ENCODE data around the gene NAP1L4.
"Not testable (repeated sequence)": the region's sequence is repeated elsewhere in the genome, so short reads cannot be mapped to it uniquely, and the experiment has no call there.

Gene NAP1L4

DNA sequence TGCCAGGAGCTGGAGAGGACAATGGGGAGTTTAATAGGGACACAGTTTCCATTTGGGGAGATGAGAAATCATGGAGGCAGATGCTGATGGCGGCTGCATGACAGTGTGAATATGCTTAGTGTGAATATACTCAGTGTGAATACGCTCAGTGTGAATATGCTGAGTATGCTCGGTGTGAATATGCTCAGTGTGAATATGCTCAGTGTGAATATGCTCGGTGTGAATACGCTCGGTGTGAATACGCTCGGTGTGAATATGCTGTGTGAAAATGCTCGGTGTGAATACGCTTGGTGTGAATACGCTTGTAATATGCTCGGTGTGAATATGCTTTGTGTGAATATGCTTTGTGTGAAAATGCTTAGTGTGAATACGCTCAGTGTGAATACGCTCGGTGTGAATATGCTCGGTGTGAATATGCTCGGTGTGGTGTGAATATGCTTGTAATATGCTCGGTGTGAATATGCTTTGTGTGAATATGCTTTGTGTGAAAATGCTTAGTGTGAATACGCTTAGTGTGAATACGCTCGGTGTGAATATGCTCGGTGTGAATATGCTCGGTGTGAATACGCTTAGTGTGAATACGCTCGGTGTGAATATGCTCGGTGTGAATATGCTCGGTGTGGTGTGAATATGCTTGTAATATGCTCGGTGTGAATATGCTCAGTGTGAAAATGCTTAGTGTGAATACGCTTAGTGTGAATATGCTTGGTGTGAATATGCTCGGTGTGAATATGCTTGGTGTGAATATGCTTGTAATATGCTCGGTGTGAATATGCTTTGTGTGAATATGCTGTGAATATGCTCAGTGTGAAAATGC, 54.3 kb downstream of the NAP1L4 start:
- not testable (repeated sequence) for DNase-seq (ENCODE audit: low read depth in 2 of 2)

GRCh38 chr11:2934611-2935239, 57.4 kb downstream of the NAP1L4 start:
- no peak for DNase-seq (ENCODE audit: low read depth in 2 of 2)

- DNase-seq (ENCODE audit: low read depth in 2 of 2): no peak
Measured at GRCh38 chr11:2934021-2934550, 58.0 kb downstream of the NAP1L4 start.

DNA sequence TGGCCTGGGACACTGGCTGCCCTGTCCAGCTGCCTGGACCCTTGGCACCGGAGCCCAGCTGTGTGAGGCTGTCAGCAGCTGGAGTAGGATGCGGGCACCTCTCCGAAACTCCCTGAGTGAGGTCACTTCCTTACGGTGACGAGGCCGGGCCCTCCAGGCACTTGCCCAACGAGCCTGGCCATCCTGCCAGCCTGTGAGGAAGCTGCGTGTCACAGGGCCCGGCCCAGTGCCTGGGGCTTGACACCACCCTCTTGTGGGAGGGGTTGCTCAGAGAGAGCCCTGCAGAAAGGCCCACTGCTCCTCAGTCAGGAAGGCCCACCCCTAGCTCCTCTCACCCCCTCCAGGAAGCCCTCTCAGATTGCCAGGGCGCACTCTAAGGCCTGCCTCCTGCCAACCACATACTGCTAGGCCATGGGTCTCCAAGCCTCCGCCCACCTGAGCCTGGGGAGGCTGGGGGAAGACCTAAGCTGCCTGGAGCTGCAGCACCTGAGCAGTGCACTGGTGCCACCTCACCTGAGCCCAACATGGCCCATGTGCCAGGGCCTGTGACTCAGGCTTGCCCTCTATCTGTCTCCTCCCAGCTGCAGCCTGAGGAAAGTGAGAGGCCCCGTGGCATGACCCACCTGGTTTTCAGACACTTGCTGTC, 58.6 kb downstream of the NAP1L4 start:
- DNase-seq (ENCODE audit: low read depth in 2 of 2): no peak

DNA sequence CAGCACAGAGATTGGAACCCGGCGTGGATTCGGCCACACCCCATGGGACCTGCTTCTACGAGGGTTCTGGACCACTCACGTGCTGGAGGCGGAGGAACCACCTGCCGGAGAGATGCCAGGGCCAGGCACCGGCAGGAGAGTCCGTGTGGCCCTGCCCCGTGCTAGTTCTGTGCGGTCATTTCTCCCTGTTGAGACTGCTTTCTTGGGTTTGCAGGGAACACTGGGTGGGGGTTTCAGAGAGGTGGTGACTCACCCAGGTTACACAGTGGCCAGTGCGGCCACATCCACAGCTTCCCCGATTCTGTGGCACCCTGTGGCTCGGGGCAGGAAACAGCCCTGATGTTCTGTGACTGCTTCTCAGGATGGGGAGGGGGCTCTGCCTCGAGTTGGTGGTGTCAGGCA, 59.3 kb downstream of the NAP1L4 start:
- DNase-seq (ENCODE audit: low read depth in 2 of 2): no peak

DNA sequence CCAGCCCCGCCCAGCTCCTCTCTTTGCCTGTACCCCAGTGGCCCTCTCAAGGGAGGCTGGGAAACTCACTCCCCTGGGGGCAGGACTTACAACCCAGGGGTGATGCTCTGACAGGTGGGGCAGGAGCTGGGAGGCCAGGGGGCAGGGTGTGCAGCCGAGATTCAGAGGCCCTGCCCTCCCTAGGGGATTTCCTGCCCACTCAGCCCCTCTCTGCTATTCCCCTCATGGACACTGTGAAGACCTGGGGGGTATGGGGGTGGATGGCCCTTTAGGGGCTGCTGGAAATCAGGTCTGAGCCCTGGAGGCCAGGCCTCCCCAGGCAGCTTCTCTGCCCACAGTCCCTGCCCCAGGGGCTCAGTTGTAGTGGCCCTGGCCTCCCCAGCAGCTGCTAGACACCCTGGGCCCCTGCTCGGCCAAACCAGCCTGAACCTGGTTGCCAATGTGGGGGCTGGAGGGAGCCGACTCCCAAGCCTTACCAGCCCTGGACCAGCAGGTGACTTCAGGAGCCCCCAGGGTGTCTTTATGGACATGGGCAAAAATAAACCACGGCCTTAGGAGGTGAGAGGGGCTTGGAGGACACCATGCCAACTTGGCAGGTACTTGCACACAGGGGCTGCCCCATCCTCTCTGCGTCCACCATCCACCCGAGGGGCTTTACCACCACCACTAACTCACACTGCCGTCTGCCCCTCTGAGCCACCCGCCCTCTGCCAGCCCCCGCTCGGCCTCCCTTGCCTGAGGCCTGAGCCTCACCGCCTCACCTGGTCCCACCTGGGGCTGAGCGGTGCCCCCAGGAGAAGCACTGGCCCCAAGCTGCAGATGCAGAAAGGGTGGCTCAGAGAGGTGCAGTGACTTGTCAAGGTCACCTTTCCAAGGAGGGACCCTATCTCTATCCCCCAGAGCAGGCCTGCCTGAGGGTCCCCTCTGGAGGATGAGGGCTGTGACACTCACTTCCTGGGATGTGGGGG, 60.1 kb downstream of the NAP1L4 start:
- DNase-seq (ENCODE audit: low read depth in 2 of 2): no peak

DNA sequence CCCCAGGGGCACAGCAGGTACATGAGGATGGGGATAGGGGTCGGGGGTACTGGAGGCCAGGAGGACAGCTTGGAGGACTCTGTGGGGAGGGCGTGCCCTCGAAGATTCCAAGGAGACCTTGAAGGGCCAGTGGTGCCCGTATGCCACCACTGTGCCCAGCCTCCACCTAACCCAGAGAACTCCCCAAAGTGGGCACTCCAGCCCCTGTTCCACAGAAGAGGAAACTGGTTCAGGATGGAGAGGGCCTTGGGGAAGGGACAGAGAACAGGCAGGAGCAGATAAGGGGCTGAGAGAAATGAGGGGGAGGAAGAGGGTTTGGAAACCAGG, 60.7 kb downstream of the NAP1L4 start:
- no peak for DNase-seq (ENCODE audit: low read depth in 2 of 2)

DNA sequence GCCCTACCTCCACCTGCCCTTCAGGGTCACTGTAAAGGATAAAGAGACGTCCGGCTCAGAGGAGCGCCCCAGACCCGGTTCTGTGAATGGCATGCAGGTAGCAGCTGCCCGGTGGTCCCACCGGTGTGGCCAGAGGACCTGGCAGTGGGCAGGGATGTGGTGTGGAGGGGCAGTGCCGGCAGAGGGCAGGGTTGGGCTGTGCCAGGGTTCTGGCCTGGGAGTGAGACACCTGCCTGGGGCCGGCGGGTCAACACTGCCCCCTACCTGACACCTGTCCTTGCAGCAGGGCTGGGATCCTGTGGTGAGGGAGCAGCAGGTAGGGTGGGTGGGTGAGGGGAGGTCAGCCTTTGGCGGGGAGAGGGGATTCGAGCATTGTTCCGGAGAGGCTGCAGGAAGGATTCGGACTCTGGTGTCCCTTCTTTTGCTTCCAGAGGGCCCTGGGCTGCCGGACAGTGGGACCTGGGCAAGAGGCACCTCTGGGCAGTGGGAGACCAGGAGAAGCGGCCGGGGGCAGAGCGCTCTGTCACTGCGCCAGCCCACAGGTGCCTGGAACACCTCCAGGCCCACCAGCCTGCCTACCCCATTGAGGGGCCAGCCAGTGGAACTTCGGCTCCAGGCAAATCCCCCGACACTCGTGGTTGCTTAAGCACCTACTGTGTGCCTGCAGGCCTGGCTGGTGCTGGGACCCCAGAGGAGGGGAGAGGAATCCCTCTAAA, 61.3 kb downstream of the NAP1L4 start:
- DNase-seq (ENCODE audit: low read depth in 2 of 2): no peak

- no peak for DNase-seq (ENCODE audit: low read depth in 2 of 2)
Measured at GRCh38 chr11:2929950-2930703, 62.0 kb downstream of the NAP1L4 start.

GRCh38 chr11:2929531-2929949, 62.6 kb downstream of the NAP1L4 start:
- no peak for DNase-seq (ENCODE audit: low read depth in 2 of 2)

- DNase-seq (ENCODE audit: low read depth in 2 of 2): no peak
Measured at GRCh38 chr11:2928605-2929530, 63.3 kb downstream of the NAP1L4 start, which contains the start of gene PHLDA2. PHLDA2 (minus strand) TSS chr11:2929420; CDS start chr11:2929364, 56 bp downstream.

- no peak for DNase-seq (ENCODE audit: low read depth in 2 of 2)
Measured at GRCh38 chr11:2927851-2928604, 64.1 kb downstream of the NAP1L4 start.

DNA sequence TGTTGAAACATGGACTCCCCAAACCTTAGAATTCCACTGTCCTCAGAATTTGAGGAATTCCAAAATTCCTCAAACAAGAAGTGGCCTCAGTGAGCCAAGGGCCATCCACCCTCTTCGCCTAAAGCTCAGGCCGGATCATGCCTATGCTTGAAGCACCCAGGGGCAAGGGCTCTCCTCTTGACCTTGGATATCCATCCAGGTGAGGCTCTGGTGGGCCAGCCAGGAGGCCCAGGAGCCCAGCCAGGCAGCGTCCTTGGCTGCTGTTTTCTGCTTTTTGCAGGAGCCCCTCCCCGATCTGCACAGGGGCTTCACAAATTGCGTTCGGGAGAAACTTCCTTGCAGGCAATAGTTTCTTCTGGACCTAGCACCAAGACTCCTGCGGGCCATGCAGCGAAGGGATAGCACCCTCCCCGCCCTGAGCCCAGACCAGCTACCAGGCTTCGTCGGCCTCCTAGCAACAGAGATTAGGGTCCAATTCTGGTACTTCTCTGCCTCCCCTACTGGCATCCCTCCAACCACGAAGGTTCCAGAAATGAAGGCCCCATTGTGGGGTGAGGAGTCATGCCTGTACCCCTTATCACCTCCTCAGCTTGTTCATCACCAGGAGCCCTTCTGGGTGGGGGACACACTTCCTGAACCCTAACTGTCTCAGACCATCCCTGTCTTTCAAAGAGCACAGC, 64.9 kb downstream of the NAP1L4 start:
- DNase-seq (ENCODE audit: low read depth in 2 of 2): no peak

DNA sequence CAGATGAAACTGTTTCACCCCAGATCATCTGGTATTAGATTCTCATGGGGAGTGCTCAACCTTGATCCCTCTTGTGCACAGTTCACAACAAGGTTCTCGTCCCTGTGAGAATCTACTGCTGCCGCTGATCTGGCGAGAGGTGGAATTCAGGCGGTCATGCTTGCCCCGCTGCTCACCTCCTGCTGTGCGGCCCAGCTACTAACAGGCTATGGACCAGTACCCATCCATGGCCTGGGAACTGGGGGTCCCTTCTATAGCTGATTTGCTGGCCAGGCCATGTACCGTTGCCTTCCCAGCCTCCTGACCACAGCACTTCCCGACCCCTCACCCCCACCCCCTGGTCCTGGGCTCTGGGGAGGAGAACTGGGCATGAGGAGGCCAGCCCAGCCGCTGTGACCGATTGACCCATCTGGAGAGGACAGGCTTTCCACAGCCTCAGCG, 65.5 kb downstream of the NAP1L4 start:
- DNase-seq (ENCODE audit: low read depth in 2 of 2): no peak

DNA sequence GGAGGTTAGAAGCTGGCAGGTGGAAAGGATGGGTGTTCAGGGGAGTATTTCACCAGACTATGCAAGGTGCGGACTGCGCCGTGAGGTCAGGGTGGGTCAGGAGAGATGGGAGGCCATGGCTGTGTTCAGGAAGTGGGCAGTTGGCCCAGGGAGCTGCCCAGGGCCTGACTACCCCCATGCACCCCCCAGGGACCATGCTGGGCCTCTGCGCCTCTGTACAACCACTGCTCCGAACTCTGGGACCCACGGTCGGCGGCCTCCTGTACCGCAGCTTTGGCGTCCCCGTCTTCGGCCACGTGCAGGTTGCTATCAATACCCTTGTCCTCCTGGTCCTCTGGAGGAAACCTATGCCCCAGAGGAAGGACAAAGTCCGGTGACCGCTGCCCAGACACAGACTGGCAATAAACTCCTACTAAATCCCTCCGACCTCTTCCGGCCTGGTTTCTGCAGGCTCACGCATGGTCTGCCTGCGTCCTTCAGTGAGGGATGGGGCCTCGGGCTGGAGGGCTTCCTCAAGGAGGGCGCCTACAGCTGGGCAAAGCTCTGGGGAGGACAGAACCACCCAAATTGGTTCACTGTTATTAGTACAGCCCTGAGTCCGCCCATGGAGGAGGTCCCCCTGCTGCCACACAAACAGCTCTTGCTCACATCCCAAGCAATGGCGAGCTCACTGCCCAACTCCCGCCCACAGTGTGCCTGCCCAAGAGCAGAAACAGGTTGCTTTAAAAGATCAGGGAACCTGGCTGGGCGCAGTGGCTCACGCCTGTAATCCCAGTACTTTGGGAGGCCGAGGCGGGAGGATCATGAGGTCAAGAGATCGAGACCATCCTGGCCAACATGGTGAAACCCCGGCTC, 67.1 kb downstream of the NAP1L4 start:
- no peak for DNase-seq (ENCODE audit: low read depth in 2 of 2)

- no peak for DNase-seq (ENCODE audit: low read depth in 2 of 2)
Measured at GRCh38 chr11:2924381-2924780, 67.7 kb downstream of the NAP1L4 start.
